ENCODE data around the gene DDX19B.
"Not testable (repeated sequence)": the region's sequence is repeated elsewhere in the genome, so short reads cannot be mapped to it uniquely, and the experiment has no call there.

The DDX19B gene

GRCh38 chr16:70287304-70287971, 11.5 kb upstream of the DDX19B start:
- in situ Hi-C loops (cut with MboI; ENCODE audit: low sequenced_read_pairs): not testable (repeated sequence)

- in situ Hi-C loops (cut with MboI; ENCODE audit: low sequenced_read_pairs): no loop called here
Measured at GRCh38 chr16:70289229-70290094, 9.5 kb upstream of the DDX19B start, which contains the start of gene AARS1. TSS of gene AARS1 (minus strand) at chr16:70289506. CDS start at chr16:70282763, 6,743 bp downstream.

DNA sequence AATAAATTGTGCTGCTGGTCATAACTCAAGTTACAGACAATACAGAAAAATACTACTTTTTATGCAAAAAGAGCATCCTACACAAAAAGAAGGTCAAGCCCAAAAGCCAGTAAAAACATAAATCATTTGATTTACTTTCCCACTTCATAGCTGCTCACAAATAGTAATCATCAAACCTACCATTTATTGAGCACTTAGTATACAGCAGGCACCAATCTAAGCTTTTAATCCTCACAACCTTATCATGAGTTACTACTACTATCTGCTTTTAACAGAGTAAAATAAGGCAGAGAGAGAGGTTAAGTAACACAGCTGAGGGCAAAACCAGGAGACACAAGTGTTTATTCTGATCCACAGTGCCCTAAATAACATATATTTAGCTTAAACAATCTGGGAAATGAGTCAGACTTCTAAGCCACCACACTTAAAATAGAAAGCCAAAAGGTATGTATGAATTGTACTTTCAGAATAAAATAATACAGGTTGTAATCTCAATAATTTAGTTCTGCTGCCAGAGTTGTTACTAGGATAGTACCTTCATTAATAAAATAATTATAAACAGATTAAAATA, 8.0 kb upstream of the DDX19B start:
- in situ Hi-C loops (cut with MboI; ENCODE audit: low sequenced_read_pairs): no loop called here

GRCh38 chr16:70292148-70292547, 6.8 kb upstream of the DDX19B start:
- in situ Hi-C loops (cut with MboI; ENCODE audit: low sequenced_read_pairs): not testable (repeated sequence)

GRCh38 chr16:70294385-70295025, 4.5 kb upstream of the DDX19B start:
- in situ Hi-C loops (cut with MboI; ENCODE audit: low sequenced_read_pairs): no loop called here

GRCh38 chr16:70295634-70296033, 3.4 kb upstream of the DDX19B start:
- in situ Hi-C loops (cut with MboI; ENCODE audit: low sequenced_read_pairs): no loop called here

- in situ Hi-C loops (cut with MboI; ENCODE audit: low sequenced_read_pairs): no loop called here
Measured at GRCh38 chr16:70301121-70301520, 2.1 kb downstream of the DDX19B start.

DNA sequence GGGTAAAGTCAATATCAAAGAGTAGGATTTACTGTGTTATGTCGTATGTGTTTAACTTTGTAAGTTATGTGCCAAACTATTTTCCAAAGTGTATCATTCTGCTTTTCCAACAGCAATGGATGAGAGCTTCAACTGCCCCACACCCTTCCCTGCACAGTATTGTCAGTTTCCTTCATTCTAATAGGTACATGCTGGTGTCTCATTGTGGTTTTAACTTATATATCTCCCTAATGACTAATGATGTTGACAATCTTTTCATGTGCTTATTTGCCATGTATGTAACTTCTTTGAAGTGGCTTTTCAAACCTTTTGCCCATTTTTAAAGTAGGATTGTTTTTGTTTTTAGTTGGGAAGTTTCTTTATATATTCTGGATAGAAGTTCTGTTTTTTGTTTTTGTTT, 3.8 kb downstream of the DDX19B start:
- in situ Hi-C loops (cut with MboI; ENCODE audit: low sequenced_read_pairs): no loop called here

DNA sequence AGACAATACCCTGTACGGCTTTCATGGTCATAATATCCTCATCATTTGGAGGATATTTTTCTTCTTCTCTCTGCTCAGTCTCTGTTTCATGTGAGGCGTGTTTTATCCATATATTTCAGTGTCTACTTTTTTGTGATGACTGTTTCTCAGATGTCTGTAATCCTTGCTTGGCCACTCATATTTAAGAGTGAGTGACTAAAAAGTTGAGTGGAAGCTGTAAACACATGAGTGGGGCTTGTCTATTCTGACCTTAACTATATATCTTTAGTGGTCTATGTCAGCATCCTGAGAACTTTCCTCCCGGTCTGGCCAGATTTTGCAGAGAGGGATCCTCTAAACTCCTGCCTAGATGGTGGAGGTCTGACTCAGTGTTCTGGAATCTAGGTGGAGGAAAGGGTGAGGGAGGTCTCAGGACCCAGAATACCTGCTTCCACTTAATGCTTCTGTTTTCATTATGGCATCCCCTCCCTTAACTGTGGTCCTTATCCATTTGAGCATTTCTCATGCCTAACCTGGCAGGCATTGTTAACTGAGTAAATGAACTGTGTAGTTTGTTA, 6.0 kb downstream of the DDX19B start:
- in situ Hi-C loops (cut with MboI; ENCODE audit: low sequenced_read_pairs): no loop called here

DNA sequence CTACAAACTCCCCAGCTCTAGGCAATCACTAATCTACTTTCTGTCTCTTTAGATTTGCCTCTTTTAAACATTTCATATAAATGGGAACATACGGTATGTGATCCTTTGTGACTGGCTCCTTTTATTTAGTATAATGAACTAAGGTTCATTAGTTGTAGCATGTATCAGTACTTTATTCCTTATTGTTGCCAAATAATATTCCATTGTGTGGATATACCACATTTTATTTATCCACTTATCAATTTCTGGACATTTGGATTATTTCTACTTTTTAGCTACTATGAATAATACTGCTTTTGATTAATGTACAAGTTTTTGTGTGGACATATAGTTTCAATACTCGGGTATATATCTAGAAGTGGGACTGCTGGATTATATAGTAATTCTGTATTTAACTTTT, 7.9 kb downstream of the DDX19B start:
- in situ Hi-C loops (cut with MboI; ENCODE audit: low sequenced_read_pairs): no loop called here

DNA sequence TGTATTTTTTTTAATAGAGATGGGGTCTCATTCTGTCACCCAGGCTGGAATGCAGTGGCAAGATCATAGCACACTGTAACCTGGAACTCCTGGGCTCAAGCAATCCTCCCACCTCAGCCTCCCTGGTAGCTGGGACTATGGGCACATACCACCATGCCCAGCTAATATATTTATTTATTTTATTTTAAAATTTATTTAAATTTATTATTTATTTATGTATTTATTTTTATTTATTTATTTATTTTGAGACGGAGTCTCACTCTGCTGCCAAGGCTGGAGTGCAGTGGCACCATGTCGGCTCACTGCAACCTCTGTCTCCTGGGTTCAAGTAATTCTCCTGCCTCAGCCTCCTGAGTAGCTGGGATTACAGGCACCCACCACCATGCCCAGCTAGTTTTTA, 8.7 kb downstream of the DDX19B start:
- in situ Hi-C loops (cut with MboI; ENCODE audit: low sequenced_read_pairs): not testable (repeated sequence)

DNA sequence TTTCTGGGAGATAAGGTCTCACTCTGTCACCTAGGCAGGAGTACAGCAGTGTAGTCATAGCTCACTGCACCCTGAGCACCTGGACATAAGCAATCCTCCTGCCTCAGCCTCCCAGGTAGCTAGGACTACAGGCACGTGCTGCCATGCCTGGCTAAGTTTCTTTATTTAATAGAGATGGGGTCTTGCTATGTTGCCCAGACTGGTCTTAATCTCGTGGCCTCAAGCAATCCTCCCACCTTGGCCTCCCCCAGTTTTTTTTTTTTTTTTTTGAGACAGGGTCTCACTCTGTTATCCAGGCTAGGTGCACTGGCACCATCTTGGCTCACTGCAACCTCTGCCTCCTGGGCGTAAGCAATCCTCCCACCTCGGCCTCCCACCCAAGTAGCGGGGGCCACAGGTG, 21.1 kb downstream of the DDX19B start:
- in situ Hi-C loops (cut with MboI; ENCODE audit: low sequenced_read_pairs): no loop called here

DNA sequence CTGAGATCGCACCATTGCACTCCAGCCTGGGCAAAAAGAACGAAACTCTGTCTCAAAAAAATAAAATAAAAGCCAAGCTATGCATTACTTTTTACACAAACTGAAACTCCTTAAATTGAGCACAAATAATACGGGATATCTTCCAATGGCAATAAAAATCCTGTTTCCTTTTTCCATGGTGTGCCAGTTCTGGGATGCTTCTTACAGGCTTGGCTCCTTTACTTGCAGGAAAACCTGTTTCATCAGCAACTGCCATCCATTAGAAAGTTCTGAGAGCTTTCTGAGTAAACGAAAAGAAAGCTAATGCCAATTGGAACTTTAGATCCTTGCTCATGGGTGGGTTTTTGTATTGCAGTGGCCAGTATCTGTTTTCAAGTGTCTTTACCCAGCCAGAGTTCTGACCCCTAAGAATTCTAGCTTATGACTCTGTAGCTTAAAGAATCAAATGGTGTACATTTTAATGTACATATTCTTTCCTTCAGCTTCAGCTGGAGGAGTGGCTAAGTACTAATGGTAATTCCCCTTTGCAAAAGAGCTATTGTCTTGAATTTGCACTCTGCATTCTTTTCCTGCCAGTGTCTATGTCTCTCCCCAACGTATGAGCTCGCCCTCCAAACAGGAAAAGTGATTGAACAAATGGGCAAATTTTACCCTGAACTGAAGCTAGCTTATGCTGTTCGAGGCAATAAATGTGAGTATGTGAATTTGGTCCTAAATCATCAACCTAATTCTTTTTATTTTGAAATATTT, 26.2 kb downstream of the DDX19B start:
- in situ Hi-C loops (cut with MboI; ENCODE audit: low sequenced_read_pairs): no loop called here

GRCh38 chr16:70331091-70331490, 32.1 kb downstream of the DDX19B start:
- in situ Hi-C loops (cut with MboI; ENCODE audit: low sequenced_read_pairs): no loop called here

- in situ Hi-C loops (cut with MboI; ENCODE audit: low sequenced_read_pairs): no loop called here
Measured at GRCh38 chr16:70331588-70332358, 32.8 kb downstream of the DDX19B start.

DNA sequence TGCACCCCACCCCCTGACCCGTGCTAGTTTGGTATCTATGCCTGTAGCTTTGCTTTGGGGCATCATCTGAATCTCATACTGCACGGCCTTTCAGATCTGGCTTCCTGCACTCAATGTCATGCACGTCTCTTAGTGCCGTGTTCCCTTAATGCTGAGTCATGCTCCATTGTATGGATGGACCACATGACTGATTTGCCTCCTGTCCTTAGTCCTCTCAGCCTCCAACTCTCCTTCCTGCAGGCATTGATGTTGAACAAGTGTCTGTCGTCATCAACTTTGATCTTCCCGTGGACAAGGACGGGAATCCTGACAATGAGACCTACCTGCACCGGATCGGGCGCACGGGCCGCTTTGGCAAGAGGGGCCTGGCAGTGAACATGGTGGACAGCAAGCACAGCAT, 33.7 kb downstream of the DDX19B start:
- in situ Hi-C loops (cut with MboI; ENCODE audit: low sequenced_read_pairs): not testable (repeated sequence)

GRCh38 chr16:70337814-70338213, 38.8 kb downstream of the DDX19B start:
- in situ Hi-C loops (cut with MboI; ENCODE audit: low sequenced_read_pairs): no loop called here

GRCh38 chr16:70341600-70341999, 42.6 kb downstream of the DDX19B start:
- in situ Hi-C loops (cut with MboI; ENCODE audit: low sequenced_read_pairs): no loop called here

DNA sequence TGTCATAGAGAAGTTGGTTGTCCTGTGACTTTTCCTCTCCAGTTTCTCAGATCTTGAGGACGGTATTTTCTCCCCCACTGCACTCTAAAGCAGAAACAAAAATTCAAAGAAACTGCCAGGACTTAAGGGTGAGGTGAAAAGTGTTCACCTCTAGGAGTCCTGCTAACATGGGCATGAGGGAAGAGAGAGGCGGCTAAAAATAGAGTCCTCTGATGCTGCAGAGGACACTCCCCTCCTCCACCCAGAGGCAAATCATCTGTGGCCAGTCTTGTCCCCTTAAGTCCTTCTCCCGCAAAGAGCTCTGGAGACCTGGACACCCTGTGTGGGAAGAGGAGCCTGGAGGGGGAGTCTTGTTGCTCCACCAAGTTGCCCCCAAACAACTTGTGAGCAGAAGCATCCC, 43.0 kb downstream of the DDX19B start:
- in situ Hi-C loops (cut with MboI; ENCODE audit: low sequenced_read_pairs): no loop called here

- in situ Hi-C loops (cut with MboI; ENCODE audit: low sequenced_read_pairs): no loop called here
Measured at GRCh38 chr16:70345840-70346239, 46.9 kb downstream of the DDX19B start.

Data from HL-60/S4 treated with retinoic acid at 250 ng/mL for 4 days and 3 days (cell line).